ENCODE results near the gene TAB2. TPM values are rescaled to one million over a fixed set of nuclear protein-coding genes. Genes with fewer than 3 reads are reported as not detected.

Gene TAB2
- total RNA-seq, 6 experiments from 2014 or later: 37.8 to 50.6 (median 44.5) TPM

DNA sequence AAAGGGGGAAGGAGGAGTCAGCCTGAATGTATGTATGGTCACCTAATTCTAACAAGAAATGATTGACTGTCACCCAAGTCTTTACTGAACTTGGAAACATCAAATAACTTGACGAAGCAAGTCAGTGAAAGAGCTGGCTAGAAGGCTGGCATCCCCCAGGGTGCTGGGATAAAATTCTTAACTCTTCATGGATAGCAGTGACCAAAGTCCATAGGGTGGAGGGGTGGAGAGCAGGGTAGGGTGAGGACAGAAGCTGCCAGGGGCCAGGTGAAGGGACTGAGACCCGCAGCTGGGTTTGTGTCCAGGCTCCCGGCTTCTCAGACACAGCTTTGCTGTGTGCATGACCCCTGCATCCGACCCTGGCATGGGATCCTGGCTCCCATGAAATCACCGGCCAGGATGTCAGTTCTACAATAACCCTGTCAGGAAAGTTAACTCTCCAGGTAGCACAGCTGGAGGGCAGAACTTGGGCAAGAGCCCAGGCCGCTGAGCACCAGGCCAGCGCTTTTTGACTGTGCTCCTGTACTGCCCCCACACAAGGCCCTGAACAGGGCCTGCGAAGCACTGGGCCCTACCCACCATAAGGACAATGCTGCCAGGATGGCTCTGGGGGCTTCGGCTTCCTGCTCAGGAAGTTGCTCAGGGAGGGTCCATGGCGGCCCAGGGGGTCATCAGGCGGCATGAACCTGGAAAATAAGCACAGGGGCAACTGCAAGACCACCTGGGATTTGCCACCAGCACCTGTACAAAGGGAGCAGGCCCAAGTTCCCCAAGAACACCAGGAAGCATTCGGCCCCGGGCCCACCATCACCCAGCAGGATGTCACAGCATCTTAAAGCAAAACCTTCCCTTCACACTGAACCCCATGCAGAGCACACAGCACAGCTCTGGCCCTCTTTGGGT, 134.8 kb downstream of the TAB2 start:
- Mint-ChIP-seq H3K27ac (no peak overlapping the region), H3K4me3 (no peak overlapping the region), H3K9me3 (no peaks in the 10 kb centered on the region), H3K4me1 (ENCODE audit: low read depth) (peaks cover 20% of the 10 kb centered on the region), H3K36me3 (ENCODE audit: low read depth) (no peaks in the 10 kb centered on the region), H3K27me3 (ENCODE audit: insufficient read depth) (peaks cover 20% of the 10 kb centered on the region)
- TF ChIP-seq, protein P1, sequence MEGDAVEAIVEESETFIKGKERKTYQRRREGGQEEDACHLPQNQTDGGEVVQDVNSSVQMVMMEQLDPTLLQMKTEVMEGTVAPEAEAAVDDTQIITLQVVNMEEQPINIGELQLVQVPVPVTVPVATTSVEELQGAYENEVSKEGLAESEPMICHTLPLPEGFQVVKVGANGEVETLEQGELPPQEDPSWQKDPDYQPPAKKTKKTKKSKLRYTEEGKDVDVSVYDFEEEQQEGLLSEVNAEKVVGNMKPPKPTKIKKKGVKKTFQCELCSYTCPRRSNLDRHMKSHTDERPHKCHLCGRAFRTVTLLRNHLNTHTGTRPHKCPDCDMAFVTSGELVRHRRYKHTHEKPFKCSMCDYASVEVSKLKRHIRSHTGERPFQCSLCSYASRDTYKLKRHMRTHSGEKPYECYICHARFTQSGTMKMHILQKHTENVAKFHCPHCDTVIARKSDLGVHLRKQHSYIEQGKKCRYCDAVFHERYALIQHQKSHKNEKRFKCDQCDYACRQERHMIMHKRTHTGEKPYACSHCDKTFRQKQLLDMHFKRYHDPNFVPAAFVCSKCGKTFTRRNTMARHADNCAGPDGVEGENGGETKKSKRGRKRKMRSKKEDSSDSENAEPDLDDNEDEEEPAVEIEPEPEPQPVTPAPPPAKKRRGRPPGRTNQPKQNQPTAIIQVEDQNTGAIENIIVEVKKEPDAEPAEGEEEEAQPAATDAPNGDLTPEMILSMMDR (IDR thresholded peaks at IDR 0.05): no peak
- no peak for DNase-seq

DNA sequence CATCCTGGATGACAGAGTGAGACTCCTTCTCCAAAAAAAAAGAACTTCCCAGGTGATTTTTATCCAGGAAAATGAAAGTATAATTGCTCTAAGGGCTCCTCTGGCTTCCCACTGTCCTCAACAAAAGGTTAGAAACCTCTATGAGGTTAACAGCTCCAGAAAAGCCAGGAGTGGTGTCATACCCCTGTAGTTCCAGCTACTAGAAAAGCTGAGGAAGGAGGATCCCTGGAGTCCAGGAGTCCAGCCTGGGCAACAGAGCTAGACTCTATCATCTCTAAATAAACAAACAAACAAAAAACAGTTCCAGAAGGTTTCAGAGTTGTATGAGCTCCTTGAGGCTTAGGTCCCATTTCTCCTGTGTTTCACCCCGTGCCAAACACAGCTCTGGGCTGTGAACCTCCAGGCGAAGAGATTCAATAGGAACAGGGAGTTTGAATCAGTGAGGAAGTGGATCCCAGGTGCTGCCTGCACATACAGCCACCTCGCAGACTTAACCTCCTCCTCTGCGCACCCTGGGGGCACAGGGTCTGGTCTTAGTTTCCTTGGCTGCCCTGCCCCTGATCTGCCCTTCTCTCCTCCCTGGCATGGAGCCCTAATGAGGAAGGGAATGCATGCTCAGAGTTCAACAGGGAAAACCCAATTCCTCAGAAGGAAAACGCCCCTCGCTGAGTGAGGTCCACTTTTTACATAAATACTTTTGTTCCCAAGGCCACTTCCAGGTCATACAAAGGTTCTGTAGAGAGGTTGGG, 136.3 kb downstream of the TAB2 start:
- Mint-ChIP-seq H3K4me3 (peak overlapping the region; percentile 55), H3K4me1 (ENCODE audit: low read depth) (peaks cover 25% of the 10 kb centered on the region), H3K27me3 (ENCODE audit: insufficient read depth) (peaks cover 19% of the 10 kb centered on the region), H3K27ac (peak overlapping the region; percentile 55), H3K9me3 (no peaks in the 10 kb centered on the region), H3K36me3 (ENCODE audit: low read depth) (no peaks in the 10 kb centered on the region)
- DNase-seq: no peak
- TF ChIP-seq, protein P1 (IDR thresholded peaks at IDR 0.05): no peak

DNA sequence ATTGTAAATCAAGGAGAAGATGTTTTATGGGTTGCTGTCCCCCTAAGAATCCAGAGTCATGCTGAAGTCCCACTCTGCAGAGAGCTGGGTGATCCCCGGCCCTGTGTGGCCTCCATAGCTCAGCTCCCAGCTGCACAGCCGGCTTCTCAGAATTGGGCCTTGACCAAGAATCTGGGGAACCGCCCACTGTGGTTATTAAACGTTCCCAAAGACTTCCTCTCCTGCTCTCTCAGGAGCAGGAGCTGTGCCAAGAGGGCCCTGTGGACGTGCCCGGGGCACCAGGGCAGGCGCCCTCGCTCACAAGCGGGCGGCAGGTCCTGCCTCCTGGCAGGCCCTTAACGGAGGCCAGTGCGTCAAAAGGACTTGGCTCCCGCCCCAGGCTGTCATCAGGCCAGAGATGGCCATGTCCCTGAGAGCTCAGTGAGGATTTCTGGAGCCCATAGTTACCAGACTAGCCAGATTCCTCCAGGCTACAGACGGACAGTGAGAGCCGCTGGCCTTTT, 136.9 kb downstream of the TAB2 start:
- Mint-ChIP-seq H3K36me3 (ENCODE audit: low read depth) (no peaks in the 10 kb centered on the region), H3K27me3 (ENCODE audit: insufficient read depth) (peaks cover 19% of the 10 kb centered on the region), H3K9me3 (no peaks in the 10 kb centered on the region), H3K27ac (peak overlapping the region; percentile 55), H3K4me1 (ENCODE audit: low read depth) (peaks cover 25% of the 10 kb centered on the region), H3K4me3 (peak overlapping the region; percentile 55)
- TF ChIP-seq, protein P1 (IDR thresholded peaks at IDR 0.05): no peak
- DNase-seq: peak; percentile 91

DNA sequence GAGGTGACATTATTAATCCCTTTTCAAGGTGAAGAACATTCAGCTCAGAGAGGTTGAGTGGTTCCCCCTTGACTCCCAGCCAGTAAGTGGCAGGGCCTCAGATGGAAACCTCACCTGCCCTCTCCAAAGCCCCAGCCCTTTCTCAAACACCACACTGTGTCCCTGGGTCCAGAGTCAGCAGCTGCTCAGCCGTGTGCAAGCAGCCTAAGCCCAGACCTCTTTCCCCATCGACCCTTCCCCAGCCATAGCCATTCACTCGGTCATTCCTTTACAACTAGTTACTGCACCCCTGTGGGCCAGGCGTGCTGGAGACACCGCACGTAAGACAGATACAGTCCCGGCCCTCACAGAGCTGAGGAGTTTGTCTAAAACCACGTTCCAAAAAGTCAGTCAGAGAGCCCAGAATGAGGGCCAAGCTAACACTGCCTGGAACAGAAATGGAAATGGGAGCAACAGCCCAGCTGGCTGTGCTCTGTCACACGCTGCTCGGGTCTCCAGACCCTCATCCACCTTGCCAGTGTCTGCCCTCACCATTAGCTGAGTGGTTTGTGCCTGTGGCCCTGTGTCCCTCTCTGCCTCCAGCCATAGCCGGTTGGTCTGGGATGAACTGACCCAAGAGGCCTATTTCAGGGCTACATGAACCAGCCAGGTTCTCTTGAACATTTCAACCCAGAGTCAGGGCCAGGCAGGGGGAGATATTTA, 137.7 kb downstream of the TAB2 start:
- peak overlapping the region; percentile 55 for H3K27ac Mint-ChIP-seq
- H3K9me3 Mint-ChIP-seq: no peaks in the 10 kb centered on the region
- H3K27me3 Mint-ChIP-seq (ENCODE audit: insufficient read depth): peaks cover 12% of the 10 kb centered on the region; the same call in 1 of the 2 replicates
- DNase-seq: no peak
- TF ChIP-seq, protein P1 (IDR thresholded peaks at IDR 0.05): no peak
- H3K4me1 Mint-ChIP-seq (ENCODE audit: low read depth): peaks cover 25% of the 10 kb centered on the region
- no peaks in the 10 kb centered on the region for H3K36me3 Mint-ChIP-seq (ENCODE audit: low read depth)
- H3K4me3 Mint-ChIP-seq: no peak overlapping the region

DNA sequence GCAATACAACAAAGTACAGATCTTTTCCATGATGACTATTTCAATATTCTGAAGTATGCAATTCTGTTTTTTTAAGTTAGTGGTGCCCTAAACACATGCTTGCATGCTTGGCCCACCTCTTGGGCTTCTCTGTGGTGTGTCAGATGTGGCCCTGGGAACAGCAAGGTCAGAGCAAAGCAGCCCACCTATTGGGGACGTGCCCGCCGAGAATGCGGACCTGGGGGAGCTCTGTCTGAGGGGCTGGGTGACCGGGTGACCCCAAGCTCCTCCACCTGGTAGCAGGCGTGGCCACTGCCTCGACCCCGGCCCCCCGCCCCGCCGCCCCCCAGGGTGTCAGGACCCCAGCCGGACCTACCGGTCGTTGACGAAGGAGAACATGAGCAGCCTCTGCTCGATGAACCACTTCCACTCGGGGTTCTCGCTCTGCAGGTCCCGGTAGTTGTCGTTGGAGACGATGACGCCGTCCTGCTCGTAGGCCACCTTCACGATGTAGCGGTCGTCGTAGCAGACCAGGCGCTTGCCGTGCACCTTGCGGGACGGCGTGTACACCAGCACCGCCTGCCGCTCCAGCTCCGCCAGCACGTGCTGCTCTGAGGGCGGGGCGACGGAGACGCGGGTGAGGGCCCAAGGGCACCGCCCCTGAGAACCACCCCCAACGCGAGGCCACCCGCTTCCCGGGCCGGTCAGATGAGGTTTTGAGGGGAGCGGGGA, 139.0 kb downstream of the TAB2 start:
- H3K36me3 Mint-ChIP-seq (ENCODE audit: low read depth): no peaks in the 10 kb centered on the region
- no peaks in the 10 kb centered on the region for H3K9me3 Mint-ChIP-seq
- DNase-seq: no peak
- no peak overlapping the region for H3K27ac Mint-ChIP-seq
- H3K4me3 Mint-ChIP-seq: no peak overlapping the region
- peaks cover 8% of the 10 kb centered on the region; the same call in 1 of the 2 replicates for H3K27me3 Mint-ChIP-seq (ENCODE audit: insufficient read depth)
- H3K4me1 Mint-ChIP-seq (ENCODE audit: low read depth): peaks cover 25% of the 10 kb centered on the region
- TF ChIP-seq, protein P1 (IDR thresholded peaks at IDR 0.05): no peak
